K562 treated with DMSO at 1 percent for 12 hours (cell line): ENCODE measurements around the gene DLST. TPM values are rescaled to one million over a fixed set of nuclear protein-coding genes. Genes with fewer than 3 reads are reported as not detected.

Experiments
- total RNA-seq: library from RNA; unstranded; fragments of 300-600 nt; gene quantifications from 2 replicates; pipeline ENCODE4 v1.2.3, GENCODE V29; 2022; ENCODE audit not compliant: insufficient read depth

DLST gene
- total RNA-seq = 28.5 and 52.3 TPM in 2 replicates

DNA sequence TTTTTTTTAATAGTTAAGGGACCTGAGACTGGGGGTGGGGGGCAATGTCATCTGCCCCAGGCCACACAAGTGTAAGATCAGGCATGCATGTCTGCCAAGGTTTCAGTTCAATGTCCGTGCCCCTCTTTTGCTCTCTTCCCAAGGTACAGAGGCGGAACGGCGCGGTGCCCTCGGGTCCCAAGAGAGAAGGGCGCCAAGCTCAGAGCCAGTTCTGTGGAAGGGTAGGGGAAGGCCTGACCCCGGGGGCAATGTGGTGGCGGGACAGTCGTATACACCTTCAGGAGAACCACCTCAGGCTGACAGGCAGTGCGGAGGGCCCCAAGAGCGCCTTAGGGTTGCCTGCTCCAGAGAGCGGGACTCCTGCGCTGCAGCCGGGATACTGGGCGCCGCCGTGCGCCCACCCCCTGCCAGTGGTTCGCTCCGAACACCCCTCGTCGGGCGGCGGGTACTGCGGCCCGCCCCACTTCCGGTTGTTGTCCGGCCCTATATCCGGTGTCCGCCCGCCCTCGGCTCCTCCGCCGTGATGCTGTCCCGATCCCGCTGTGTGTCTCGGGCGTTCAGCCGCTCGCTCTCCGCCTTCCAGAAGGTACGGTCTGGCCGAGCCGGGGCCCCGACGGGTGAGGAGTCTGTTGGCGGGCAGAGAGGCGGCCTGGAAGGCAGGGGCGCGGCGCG lies at the start of gene DLST:
Gene DLST, plus strand, starts transcription at position 486 of the 672 bp plus-strand sequence. Its CDS starts 38 bp downstream, at position 524.

DNA sequence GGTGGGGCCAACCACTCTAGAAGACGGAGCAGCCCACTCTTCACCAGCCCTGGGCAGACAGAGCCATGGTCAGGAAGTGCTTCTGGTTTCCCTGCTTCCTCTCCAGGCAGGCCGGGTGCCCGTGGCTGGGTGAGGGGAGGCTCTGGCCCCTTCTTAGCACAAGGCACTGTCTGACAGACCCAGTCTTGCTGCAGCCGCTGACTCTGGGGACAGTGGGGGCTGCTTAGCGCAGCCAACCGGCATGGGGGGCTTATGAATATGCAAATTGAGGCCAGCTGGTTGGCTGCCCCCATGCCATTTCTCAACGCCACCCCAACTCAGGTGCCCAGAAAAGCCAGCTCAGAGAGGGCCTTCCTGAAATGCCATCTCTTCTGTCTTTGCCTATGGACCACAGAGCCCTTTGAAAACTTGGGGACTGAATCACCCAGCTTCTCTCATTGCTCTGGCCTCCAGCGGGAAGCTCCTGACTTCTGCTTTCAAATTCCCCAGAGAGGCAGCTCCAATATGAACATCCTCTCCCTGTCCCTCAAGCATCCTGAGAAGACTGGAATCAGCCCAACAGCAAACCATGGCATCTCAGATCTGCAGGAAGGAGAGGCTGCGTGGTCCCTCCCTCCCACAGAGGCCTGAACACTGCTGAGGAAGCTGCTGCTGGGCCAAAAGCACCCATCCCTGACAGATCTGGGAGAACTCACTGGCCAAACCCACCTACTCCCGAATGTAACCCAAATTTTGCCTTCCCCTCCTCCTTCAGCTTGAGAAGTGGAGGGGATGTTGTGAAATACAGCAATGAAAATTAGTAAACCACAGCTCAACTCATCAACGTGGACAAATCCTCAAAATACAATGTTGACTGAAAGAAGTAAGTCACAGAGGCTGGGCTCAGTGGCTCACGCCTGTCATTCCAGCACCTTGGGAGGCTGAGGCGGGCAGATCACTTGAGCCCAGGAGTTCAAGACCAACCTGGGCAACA lies 5.5 kb upstream of the DLST start, which contains the start of gene PROX2:
Gene PROX2, minus strand, starts transcription at position 205 of the 973 bp plus-strand sequence. CDS start 12,311 bp downstream, outside the sequence.

DNA sequence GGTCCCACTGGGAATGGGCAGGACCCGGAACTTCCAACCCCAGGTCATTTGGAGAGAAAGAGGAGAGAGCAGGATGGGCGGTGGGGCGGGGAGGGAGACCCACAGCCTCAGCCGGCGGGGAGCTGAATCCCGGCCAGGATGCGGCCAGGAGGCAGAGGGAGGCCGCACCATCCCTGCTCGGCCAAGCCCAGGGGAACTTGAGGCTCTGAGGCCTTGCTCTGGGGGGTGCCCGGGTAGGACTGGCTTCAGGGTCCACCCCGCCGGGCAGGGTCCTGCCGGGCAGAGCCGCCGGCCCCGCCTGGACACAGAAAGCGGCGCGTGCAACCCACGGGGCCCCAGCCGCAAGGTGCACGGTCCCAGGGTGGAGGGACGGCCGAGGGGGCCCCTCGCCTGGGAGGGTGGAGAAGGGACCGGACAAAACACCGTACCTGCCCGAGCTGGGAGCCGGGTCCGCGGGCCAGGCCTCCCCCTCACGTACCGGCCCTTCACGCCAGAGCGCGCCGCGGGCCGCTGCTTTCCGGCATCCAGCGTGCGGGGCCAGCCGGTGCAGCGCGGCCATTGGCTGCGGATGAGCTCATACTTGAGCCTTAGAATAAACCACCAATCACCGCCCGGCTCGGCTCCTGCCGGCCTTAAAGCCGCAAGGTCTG lies 41.2 kb downstream of the DLST start, which contains the start of gene RPS6KL1:
Gene RPS6KL1, minus strand, starts transcription at position 509 of the 650 bp plus-strand sequence. CDS start 1,719 bp downstream, outside the sequence.

Other genes starting within 250 kb of the DLST start
- gene AREL1, start 168.8 kb upstream of the DLST start, total RNA-seq = 4.4 and 15.5 TPM in 2 replicates
- 11.6 and 34.2 TPM in 2 replicates for gene FCF1, start 168.8 kb upstream of the DLST start, total RNA-seq
- gene YLPM1, start 118.6 kb upstream of the DLST start, total RNA-seq = 7.2 and 29.2 TPM in 2 replicates
- gene PROX2, start 5.8 kb upstream of the DLST start, total RNA-seq = 0.23 TPM in 1 of 2 replicates, not detected in the other
- 4.3 and 5.7 TPM in 2 replicates for gene RPS6KL1, start 41.3 kb downstream of the DLST start, total RNA-seq
- 1.6 and 1.7 TPM in 2 replicates for gene PGF, start 73.7 kb downstream of the DLST start, total RNA-seq
- 19.0 and 23.0 TPM in 2 replicates for gene EIF2B2, start 121.0 kb downstream of the DLST start, total RNA-seq
- gene MLH3, start 169.6 kb downstream of the DLST start, total RNA-seq = 1.6 and 3.4 TPM in 2 replicates
- 26.2 and 30.9 TPM in 2 replicates for gene ACYP1, start 182.1 kb downstream of the DLST start, total RNA-seq
- gene ZC2HC1C, start 187.7 kb downstream of the DLST start, total RNA-seq = 6.2 and 7.9 TPM in 2 replicates
- 10.9 and 37.6 TPM in 2 replicates for gene NEK9, start 245.1 kb downstream of the DLST start, total RNA-seq